MCF 10A (cell line): Measurements from ENCODE around the gene BMERB1. TPM values are rescaled to one million over a fixed set of nuclear protein-coding genes. Genes with fewer than 3 reads are reported as not detected.
"Not testable (repeated sequence)": the region's sequence is repeated elsewhere in the genome, so short reads cannot be mapped to it uniquely, and the experiment has no call there.

Experiments used
- BruUV-seq: library from RNA; stranded (reverse); fragments of 400-500 nt; replicated peaks from 2 replicates; lab custom pipeline; 2021; lab: Mats Ljungman, UMichigan
- CTCF ChIA-PET: fragments of 300-600 bp; sonication (Branson Sonifier 250); formaldehyde crosslinking; extraction: SDS; loops from one replicate; lab custom pipeline; 2021; ENCODE audit warnings: antibody characterized with exemption, inconsistent platforms; lab: Yijun Ruan, JAX
- POLR2A ChIA-PET: fragments of 300-600, 350-650 bp; sonication (Branson Sonifier 250); formaldehyde crosslinking; extraction: SDS; loops from one replicate; lab custom pipeline; 2020; ENCODE audit warnings: antibody characterized with exemption, inconsistent platforms; lab: Yijun Ruan, JAX
- DNase-seq: peaks from one replicate; pipeline ENCODE4 v3.0.0-alpha.2; 2018; ENCODE audit not compliant: unreplicated experiment
- H3K27ac Mint-ChIP-seq: one replicate; pipeline ENCODE4 v1.8.0; 2022; ENCODE audit warnings: mild to moderate bottlenecking, low read depth, mixed read lengths; ENCODE audit not compliant: unreplicated experiment
- H3K27me3 Mint-ChIP-seq: one replicate; pipeline ENCODE4 v1.8.0; 2022; ENCODE audit warnings: mixed read lengths; ENCODE audit not compliant: insufficient read depth, unreplicated experiment
- H3K36me3 Mint-ChIP-seq: one replicate; pipeline ENCODE4 v1.8.0; 2022; ENCODE audit warnings: mild to moderate bottlenecking, moderate library complexity, mixed read lengths; ENCODE audit not compliant: insufficient read depth, unreplicated experiment
- H3K4me1 Mint-ChIP-seq: one replicate; pipeline ENCODE4 v1.8.0; 2022; ENCODE audit warnings: mixed read lengths; ENCODE audit not compliant: insufficient read depth, unreplicated experiment
- H3K4me3 Mint-ChIP-seq: one replicate; pipeline ENCODE4 v1.8.0; 2022; ENCODE audit warnings: mild to moderate bottlenecking, moderate library complexity, mixed read lengths; ENCODE audit not compliant: unreplicated experiment
- H3K9me3 Mint-ChIP-seq: one replicate; pipeline ENCODE4 v1.8.0; 2022; ENCODE audit warnings: mixed read lengths; ENCODE audit not compliant: unreplicated experiment
- intact Hi-C: fragments of 100-400 bp; cut with micrococcal nuclease; formaldehyde crosslinking; loops from 2 replicates; pipeline ENCODE4 v1.14.1; 2022
- total RNA-seq: library from RNA; stranded (reverse); gene quantifications from 2 replicates; pipeline ENCODE4 v1.2.3, GENCODE V29; 2022
- TF ChIP-seq, protein P1 (sequence below): fragments of 200-600 bp; IDR thresholded peaks from one replicate; pipeline ENCODE4 v1.8.0; 2022; ENCODE audit warnings: antibody characterized with exemption, mild to moderate bottlenecking; ENCODE audit not compliant: unreplicated experiment

Gene BMERB1
- total RNA-seq, 1 experiment from 2014 or later: 3.3 TPM

DNA sequence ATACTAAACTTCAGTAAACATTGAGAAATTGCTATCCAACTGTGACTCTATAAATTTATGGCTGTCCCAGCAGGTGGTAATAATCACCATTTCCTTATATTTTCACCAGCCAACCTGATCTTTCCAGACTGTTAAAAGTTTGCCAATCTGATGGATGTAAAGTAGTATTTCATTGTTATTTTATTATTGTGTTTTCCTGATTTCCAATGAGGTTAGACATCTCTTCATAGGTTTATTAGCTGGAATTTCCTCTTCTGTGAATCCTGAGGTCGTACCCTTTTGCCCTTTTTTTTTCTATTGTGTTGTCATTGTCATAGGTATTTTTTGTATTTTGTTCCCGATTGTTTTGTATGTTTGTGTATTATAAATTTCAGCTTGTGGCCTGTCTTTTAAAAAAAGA lies 31.7 kb downstream of the BMERB1 start:
- BruUV-seq: no TSS peak
- Mint-ChIP-seq H3K36me3 (no peaks in the 10 kb centered on the region), H3K9me3 (no peaks in the 10 kb centered on the region), H3K27ac (no peak overlapping the region), H3K4me3 (no peak overlapping the region), H3K4me1 (no peaks in the 10 kb centered on the region), H3K27me3 (no peaks in the 10 kb centered on the region)
- no peak for DNase-seq
- ChIA-PET CTCF (interaction anchor here (0.7 to 1.9 kb wide), 6 partner anchors 9 to 300 kb away, joined by 3 to 8 read pairs (median 4); no protein-coding TSS in a partner anchor), POLR2A (interaction anchor here (0.6 to 1.2 kb wide), 3 partner anchors 21 to 376 kb away, joined by 3 read pairs; no protein-coding TSS in a partner anchor)
- TF ChIP-seq, protein P1, sequence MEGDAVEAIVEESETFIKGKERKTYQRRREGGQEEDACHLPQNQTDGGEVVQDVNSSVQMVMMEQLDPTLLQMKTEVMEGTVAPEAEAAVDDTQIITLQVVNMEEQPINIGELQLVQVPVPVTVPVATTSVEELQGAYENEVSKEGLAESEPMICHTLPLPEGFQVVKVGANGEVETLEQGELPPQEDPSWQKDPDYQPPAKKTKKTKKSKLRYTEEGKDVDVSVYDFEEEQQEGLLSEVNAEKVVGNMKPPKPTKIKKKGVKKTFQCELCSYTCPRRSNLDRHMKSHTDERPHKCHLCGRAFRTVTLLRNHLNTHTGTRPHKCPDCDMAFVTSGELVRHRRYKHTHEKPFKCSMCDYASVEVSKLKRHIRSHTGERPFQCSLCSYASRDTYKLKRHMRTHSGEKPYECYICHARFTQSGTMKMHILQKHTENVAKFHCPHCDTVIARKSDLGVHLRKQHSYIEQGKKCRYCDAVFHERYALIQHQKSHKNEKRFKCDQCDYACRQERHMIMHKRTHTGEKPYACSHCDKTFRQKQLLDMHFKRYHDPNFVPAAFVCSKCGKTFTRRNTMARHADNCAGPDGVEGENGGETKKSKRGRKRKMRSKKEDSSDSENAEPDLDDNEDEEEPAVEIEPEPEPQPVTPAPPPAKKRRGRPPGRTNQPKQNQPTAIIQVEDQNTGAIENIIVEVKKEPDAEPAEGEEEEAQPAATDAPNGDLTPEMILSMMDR: no peak
- intact Hi-C loops: no loop called here

GRCh38 chr16:15466886-15467781 lies 32.7 kb downstream of the BMERB1 start:
- Mint-ChIP-seq H3K4me3 (no peak overlapping the region), H3K9me3 (no peaks in the 10 kb centered on the region), H3K27me3 (no peaks in the 10 kb centered on the region), H3K36me3 (no peaks in the 10 kb centered on the region), H3K4me1 (no peaks in the 10 kb centered on the region), H3K27ac (no peak overlapping the region)
- TF ChIP-seq, protein P1: peak; percentile 36
- POLR2A ChIA-PET: interaction anchor here (0.6 to 1.1 kb wide), 2 partner anchors 22 to 434 kb away, joined by 3 read pairs; no protein-coding TSS in a partner anchor
- peak; percentile 42 for DNase-seq
- CTCF ChIA-PET: interaction anchor here (0.8 to 1.9 kb wide), 4 partner anchors 8 to 299 kb away, joined by 3 to 8 read pairs (median 5); no protein-coding TSS in a partner anchor
- BruUV-seq: no TSS peak
- intact Hi-C loops: no loop called here

DNA sequence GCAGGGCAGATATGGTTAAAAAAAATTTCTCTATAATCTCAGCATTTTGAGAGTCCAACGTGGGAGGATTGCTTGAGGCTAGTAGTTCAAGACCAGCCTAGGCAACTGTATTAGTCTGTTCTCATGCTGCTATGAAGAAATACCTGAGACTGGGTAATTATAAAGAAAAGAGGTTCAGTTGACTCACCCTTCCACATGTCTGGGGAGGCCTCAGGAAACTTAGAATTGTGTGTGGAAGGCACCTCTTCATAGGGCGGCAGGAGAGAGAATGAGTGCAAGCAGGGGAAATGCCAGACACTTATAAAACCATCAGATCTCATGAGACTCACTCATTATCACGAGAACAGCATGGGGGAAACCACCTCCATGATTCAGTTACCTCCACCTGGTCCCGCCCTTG lies 42.6 kb downstream of the BMERB1 start:
- intact Hi-C loops: not testable (repeated sequence)

DNA sequence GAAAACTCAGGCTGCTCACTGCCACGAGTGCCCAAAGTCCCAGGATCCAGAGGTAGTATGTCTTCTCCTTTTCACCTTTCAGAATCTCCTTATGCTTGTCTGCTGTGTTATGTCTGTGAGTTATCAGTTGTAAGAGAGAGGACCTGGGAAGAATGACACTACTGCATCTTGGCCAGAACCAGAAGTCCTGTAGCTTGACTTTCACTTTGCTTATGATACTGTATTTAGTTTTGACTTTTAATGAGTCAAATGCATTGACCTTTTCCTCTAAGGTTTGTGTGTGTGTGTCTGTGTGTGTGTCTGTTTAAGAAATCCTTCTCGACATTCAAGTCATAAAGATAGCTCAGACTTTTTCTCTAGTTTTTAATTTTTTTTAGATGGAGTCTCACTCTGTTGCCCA lies 43.4 kb downstream of the BMERB1 start:
- DNase-seq: no peak
- TF ChIP-seq, protein P1: no peak
- Mint-ChIP-seq H3K36me3 (no peaks in the 10 kb centered on the region), H3K9me3 (no peaks in the 10 kb centered on the region), H3K4me1 (peaks cover 9% of the 10 kb centered on the region), H3K4me3 (no peak overlapping the region), H3K27ac (no peak overlapping the region), H3K27me3 (no peaks in the 10 kb centered on the region)
- BruUV-seq: no TSS peak
- ChIA-PET CTCF (interaction anchor here (0.5 to 0.6 kb wide), 2 partner anchors 17 to 72 kb away, joined by 3 read pairs; no protein-coding TSS in a partner anchor), POLR2A (interaction anchor here (0.5 to 0.6 kb wide), 2 partner anchors 42 to 49 kb away, joined by 3 read pairs; no protein-coding TSS in a partner anchor)
- intact Hi-C loops: no loop called here

More for the DNA sequence above, 42.6 kb downstream of the BMERB1 start:
- H3K4me1 Mint-ChIP-seq, H3K27me3 Mint-ChIP-seq, H3K4me3 Mint-ChIP-seq, H3K9me3 Mint-ChIP-seq, CTCF ChIA-PET, BruUV-seq, H3K27ac Mint-ChIP-seq, H3K36me3 Mint-ChIP-seq, DNase-seq, POLR2A ChIA-PET: not testable (repeated sequence)
